Panc1 (cell line): Measurements from ENCODE around the gene RAD9B. TPM values are rescaled to one million over a fixed set of nuclear protein-coding genes. Genes with fewer than 3 reads are reported as not detected.
"Not testable (repeated sequence)": the region's sequence is repeated elsewhere in the genome, so short reads cannot be mapped to it uniquely, and the experiment has no call there.

Source experiments
- ATAC-seq: fragments of 200-7000 bp; cut with Tn5 transposase; 2 replicates; pipeline ENCODE4 v1.9.1; 2020; ENCODE audit warnings: mild to moderate bottlenecking, moderate library complexity
- BruUV-seq: library from RNA; stranded (reverse); fragments of 400-500 nt; replicated peaks from 2 replicates; lab custom pipeline; 2021; lab: Mats Ljungman, UMichigan
- CTCF ChIA-PET: fragments of 300-600 bp; sonication (Branson Sonifier 250); formaldehyde crosslinking; loops from one replicate; lab custom pipeline; 2022; ENCODE audit warnings: antibody characterized with exemption; lab: Charles Lee
- POLR2A ChIA-PET: fragments of 300-600 bp; sonication (Branson Sonifier 250); formaldehyde crosslinking; loops from one replicate; lab custom pipeline; 2022; ENCODE audit warnings: antibody characterized with exemption; lab: Charles Lee
- DNase-seq: peaks from one replicate; pipeline ENCODE4 v3.0.0-alpha.2; 2010; ENCODE audit warnings: low read depth, low spot score
- H3K27ac ChIP-seq: 2 replicates; pipeline ENCODE4 v1.5.1; 2011; ENCODE audit warnings: mild to moderate bottlenecking, low read length, inconsistent platforms
- H3K27me3 ChIP-seq: fragments of 200-500 bp; sonication (Bioruptor generic); 2 replicates; pipeline ENCODE4 v1.6.0; 2014; ENCODE audit warnings: low read length, inconsistent platforms; ENCODE audit not compliant: control insufficient read depth, insufficient read depth
- H3K36me3 ChIP-seq: fragments of 200-500 bp; sonication (Bioruptor generic); 2 replicates; pipeline ENCODE4 v1.5.1; 2014; ENCODE audit warnings: inconsistent platforms, mild to moderate bottlenecking, low read length, moderate library complexity; ENCODE audit not compliant: control insufficient read depth, insufficient read depth
- H3K4me1 ChIP-seq: 2 replicates; pipeline ENCODE4 v1.5.1; 2011; ENCODE audit warnings: inconsistent platforms, mild to moderate bottlenecking, low read length, moderate library complexity; ENCODE audit not compliant: control insufficient read depth, insufficient read depth
- H3K4me3 ChIP-seq, 2 experiments: 2 replicates each; pipeline ENCODE4 v1.5.1; 2011 to 2012; ENCODE audit warnings: low read depth in 2 of 2, low read length in 2 of 2, mild to moderate bottlenecking in 2 of 2, inconsistent platforms in 1 of 2, moderate library complexity in 1 of 2
- H3K9me3 ChIP-seq: fragments of 200-500 bp; sonication (Bioruptor generic); 2 replicates; pipeline ENCODE4 v1.5.1; 2014; ENCODE audit warnings: low read depth, mild to moderate bottlenecking, inconsistent platforms, low read length, moderate library complexity; ENCODE audit not compliant: control insufficient read depth, insufficient read depth
- CTCF ChIP-seq: fragments of 450-650 bp; IDR thresholded peaks from 2 replicates; pipeline ENCODE4 v1.5.1; 2017; ENCODE audit warnings: mild to moderate bottlenecking
- POLR2AphosphoS5 ChIP-seq: IDR thresholded peaks from 2 replicates; pipeline ENCODE4 v1.6.1; 2012; ENCODE audit warnings: mild to moderate bottlenecking, low read depth, low read length, moderate library complexity
- REST ChIP-seq, 2 experiments: IDR thresholded peaks; 2 replicates each; pipeline ENCODE4 v1.6.1; 2011 to 2012; ENCODE audit warnings: low read depth in 2 of 2, control low read depth in 1 of 2, low read length in 1 of 2, mild to moderate bottlenecking in 1 of 2, moderate library complexity in 1 of 2; ENCODE audit not compliant: insufficient read depth in 1 of 2
- SIN3A ChIP-seq: IDR thresholded peaks from 2 replicates; pipeline ENCODE4 v1.6.1; 2012; ENCODE audit warnings: low read depth, mild to moderate bottlenecking, low read length, moderate library complexity, borderline replicate concordance; ENCODE audit not compliant: insufficient read depth
- TCF7L2 ChIP-seq: IDR thresholded peaks from 2 replicates; pipeline ENCODE4 v1.6.1; 2011; ENCODE audit warnings: mild to moderate bottlenecking, low read depth, low read length, inconsistent platforms
- in situ Hi-C: cut with HindIII; loops from 2 replicates; pipeline ENCODE4 v1.10.0; 2016; ENCODE audit warnings: low sequenced_read_pairs, low pct_unique_long_range_greater_than_20kb
- intact Hi-C: fragments of 100-400 bp; cut with micrococcal nuclease; formaldehyde crosslinking; loops from one replicate; pipeline ENCODE4 v1.10.0; 2022; ENCODE audit not compliant: unreplicated experiment
- total RNA-seq: library from RNA; stranded (reverse); gene quantifications from one replicate; pipeline ENCODE4 v1.2.1, GENCODE V29; 2021; ENCODE audit not compliant: unreplicated experiment

Gene RAD9B
- total RNA-seq, 1 experiment from 2014 or later: 0.98 TPM

- in situ Hi-C loops: loop anchor here (5.0 kb wide), 1 partner anchor 37 kb away; the partner anchor contains the start of genes RAD9B and VPS29
- peaks cover 11% of the 10 kb centered on the region for H3K4me1 ChIP-seq
- ATAC-seq, H3K27me3 ChIP-seq, H3K4me3 ChIP-seq, H3K9me3 ChIP-seq, H3K27ac ChIP-seq, POLR2A ChIA-PET, intact Hi-C loops, CTCF ChIA-PET, BruUV-seq, DNase-seq, H3K36me3 ChIP-seq: not testable (repeated sequence)
Observed at GRCh38 chr12:110465765-110466164, 36.4 kb upstream of the RAD9B start.

- no peaks in the 10 kb centered on the region for H3K27me3 ChIP-seq
- intact Hi-C loops: no loop called here
- DNase-seq (no peak), ATAC-seq (no peak)
- in situ Hi-C loops: loop anchor here (5.0 kb wide), 1 partner anchor 36 kb away; the partner anchor contains the start of genes RAD9B and VPS29
- TF ChIP-seq REST (IDR thresholded peaks at IDR 0.05; ENCODE audit: insufficient read depth in 1 of 2, low read depth in 2 of 2, low read length in 1 of 2): no peak
- TF ChIP-seq CTCF: no peak
- no peak for TF ChIP-seq SIN3A
- no peak for TF ChIP-seq TCF7L2
- no peak for TF ChIP-seq POLR2AphosphoS5
- ChIA-PET POLR2A (no interaction called here), CTCF (no interaction called here)
- no peaks in the 10 kb centered on the region for H3K9me3 ChIP-seq
- peaks cover 11% of the 10 kb centered on the region for H3K4me1 ChIP-seq
- peak overlapping the region in 1 of 2 experiments; percentile 95; a peak in 3 of 4 replicates for H3K4me3 ChIP-seq
- H3K27ac ChIP-seq: no peak overlapping the region; the same call in 1 of the 2 replicates
- no peaks in the 10 kb centered on the region for H3K36me3 ChIP-seq
- BruUV-seq: no TSS peak
Observed at GRCh38 chr12:110466791-110467190, 35.3 kb upstream of the RAD9B start.

- Histone ChIP-seq H3K9me3 (no peaks in the 10 kb centered on the region), H3K27ac (peak overlapping the region; percentile 90), H3K36me3 (no peaks in the 10 kb centered on the region), H3K4me3 (peak overlapping the region; percentile 88 to 95), H3K4me1 (peaks cover 11% of the 10 kb centered on the region), H3K27me3 (no peaks in the 10 kb centered on the region)
- ChIA-PET CTCF (interaction anchor here (0.6 to 1.6 kb wide), 5 partner anchors 18 to 401 kb away, joined by 3 to 7 read pairs (median 4); partner anchors contain the start of gene ARPC3), POLR2A (interaction anchor here (0.8 to 1.6 kb wide), 3 partner anchors 14 to 33 kb away, joined by 3 to 5 read pairs (median 4); partner anchors contain the start of gene ARPC3)
- no TSS peak for BruUV-seq
- intact Hi-C loops (no loop called here), in situ Hi-C loops (loop anchor here (5.0 kb wide), 1 partner anchor 34 kb away; the partner anchor contains the start of genes RAD9B and VPS29)
- ATAC-seq (no peak), DNase-seq (no peak)
- no peak for TF ChIP-seq TCF7L2
- no peak for TF ChIP-seq CTCF
- TF ChIP-seq REST (IDR thresholded peaks at IDR 0.05; ENCODE audit: insufficient read depth in 1 of 2, low read depth in 2 of 2, low read length in 1 of 2): no peak
- TF ChIP-seq SIN3A: no peak
- TF ChIP-seq POLR2AphosphoS5: no peak
Observed at GRCh38 chr12:110467847-110468213, 34.3 kb upstream of the RAD9B start.
